Stimulated activated naive CD8-positive, alpha-beta T cell treated with anti-CD3 and anti-CD28 coated beads, Interleukin-15, Interleukin-2, amounts not matched to agents 100 ng/mL and 50 ng/mL, for 24 hours (primary cell): ENCODE measurements around the gene TFPT.

Experiments used
- H3K27ac Mint-ChIP-seq: one replicate; pipeline ENCODE4 v1.8.0; 2021; ENCODE audit warnings: mild to moderate bottlenecking, mixed read lengths
- H3K27me3 Mint-ChIP-seq: one replicate; pipeline ENCODE4 v1.8.0; 2021; ENCODE audit warnings: mixed read lengths
- H3K36me3 Mint-ChIP-seq: one replicate; pipeline ENCODE4 v1.8.0; 2021; ENCODE audit warnings: low read depth, mixed read lengths
- H3K4me1 Mint-ChIP-seq: one replicate; pipeline ENCODE4 v1.8.0; 2021; ENCODE audit warnings: low read depth, mixed read lengths
- H3K4me3 Mint-ChIP-seq: one replicate; pipeline ENCODE4 v1.8.0; 2021; ENCODE audit warnings: mild to moderate bottlenecking, mixed read lengths
- H3K9me3 Mint-ChIP-seq: one replicate; pipeline ENCODE4 v1.8.0; 2021; ENCODE audit warnings: mixed read lengths

TFPT gene

DNA sequence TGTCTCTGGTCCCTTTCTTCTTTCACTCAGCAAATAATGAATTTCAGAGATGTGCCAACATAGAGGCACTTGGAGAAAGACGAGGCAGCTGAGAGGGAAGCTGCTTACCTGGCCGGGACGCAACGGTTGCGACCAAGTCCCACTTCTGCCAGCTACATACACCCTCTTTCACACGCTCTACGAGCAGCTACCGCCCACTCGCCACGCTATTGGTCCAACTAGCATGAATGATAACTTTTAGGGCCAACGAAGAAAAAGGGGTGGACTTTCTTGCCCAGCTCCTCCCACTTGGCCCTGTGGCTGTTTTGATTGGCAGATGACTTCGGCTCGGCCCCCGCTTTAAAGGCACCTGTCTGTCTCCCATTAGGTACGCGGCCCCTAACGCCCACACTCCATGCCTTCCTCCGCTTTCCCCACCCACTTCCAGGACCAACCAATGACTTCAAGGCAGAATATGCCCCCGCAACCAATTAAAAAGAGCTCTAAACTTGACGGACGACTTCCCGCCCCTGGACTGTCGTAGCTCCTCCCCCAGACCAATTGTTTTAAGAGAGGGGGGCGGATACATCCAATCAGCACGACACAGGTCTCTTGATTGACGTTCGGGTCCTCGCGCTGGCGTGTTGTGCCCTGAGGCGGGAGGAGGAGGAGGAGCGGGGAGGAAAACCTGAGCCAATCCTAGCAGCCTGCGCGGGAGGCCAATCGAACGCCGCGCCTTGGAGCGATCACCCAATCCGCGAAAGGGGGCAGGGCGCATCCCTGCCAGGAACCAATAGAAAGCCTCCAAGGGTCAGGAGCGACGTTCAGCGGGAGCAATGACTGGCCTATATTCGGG is 21.6 kb upstream of the TFPT start:
- no peaks in the 10 kb centered on the region for H3K27me3 Mint-ChIP-seq
- H3K4me1 Mint-ChIP-seq: peaks cover 37% of the 10 kb centered on the region
- peak overlapping the region; percentile 83 for H3K27ac Mint-ChIP-seq
- peaks cover 4% of the 10 kb centered on the region for H3K36me3 Mint-ChIP-seq
- peak overlapping the region; percentile 89 for H3K4me3 Mint-ChIP-seq
- H3K9me3 Mint-ChIP-seq: no peaks in the 10 kb centered on the region

DNA sequence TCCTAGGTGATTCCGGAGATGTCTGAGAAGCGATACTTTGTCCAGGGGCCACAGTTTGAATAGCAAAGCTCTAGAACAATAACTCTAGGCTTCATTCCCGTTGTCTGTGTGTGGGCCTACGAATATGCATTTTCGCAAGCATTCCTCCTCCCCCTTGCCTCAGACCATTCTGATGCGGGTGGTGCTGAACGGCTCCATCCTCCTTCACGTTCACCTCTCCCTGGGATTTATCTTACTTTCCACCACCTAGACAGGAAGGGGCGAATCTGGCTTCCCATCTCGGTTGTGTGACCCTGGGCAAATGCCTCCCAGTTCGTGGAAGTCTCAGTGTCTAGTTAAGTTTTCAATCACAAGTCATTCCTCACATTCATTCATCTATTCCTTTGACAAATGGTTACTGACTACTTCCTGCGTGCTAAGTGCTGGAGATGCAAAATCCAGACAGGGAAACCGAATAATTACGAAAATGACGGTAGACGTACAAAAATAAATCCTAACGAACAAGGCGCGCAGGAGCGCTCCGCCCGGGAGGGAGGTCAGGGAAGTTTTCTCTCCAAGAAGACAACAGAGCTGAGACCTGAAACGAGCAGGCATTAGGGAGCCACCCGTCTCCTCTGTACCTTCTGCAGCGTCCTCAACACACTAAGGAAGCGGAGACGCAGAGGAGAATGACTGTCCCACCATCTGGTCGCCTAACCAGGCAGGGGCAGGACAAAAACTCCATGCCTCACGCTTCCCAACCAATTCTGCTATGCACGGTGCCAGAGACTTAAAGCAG is 20.8 kb upstream of the TFPT start:
- Mint-ChIP-seq H3K4me3 (peak overlapping the region; percentile 89), H3K27me3 (no peaks in the 10 kb centered on the region), H3K4me1 (peaks cover 37% of the 10 kb centered on the region), H3K9me3 (no peaks in the 10 kb centered on the region), H3K27ac (peak overlapping the region; percentile 83), H3K36me3 (peaks cover 10% of the 10 kb centered on the region)

DNA sequence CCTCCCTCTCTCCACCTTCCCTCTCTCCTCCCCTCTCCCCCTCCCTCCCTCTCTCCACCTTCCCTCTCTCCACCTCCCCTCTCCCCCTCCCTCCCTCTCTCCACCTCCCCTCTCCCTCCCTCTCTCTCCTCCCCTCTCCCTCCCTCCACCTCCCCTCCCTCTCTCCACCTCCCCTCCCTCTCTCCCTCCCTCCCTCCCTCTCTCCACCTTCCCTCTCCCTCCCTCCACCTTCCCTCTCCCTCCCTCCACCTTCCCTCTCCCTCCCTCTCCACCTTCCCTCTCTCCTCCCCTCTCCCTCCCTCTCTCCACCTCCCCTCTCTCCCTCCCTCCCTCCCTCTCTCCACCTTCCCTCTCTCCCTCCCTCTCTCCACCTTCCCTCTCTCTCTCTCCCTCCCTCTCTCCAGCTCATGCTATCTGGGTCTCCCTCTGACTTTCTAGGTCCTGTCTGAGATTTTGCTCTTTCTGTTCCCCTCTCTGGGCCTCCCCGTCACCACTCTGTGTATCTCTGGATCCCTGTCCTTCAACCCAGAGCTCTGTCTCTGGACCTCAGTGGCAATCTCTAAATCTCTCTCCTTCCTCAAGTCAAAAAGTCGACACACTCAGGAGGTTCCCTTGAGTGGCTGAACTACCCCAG is 18.6 kb upstream of the TFPT start:
- Mint-ChIP-seq H3K27ac (no peak overlapping the region), H3K9me3 (no peaks in the 10 kb centered on the region), H3K4me3 (no peak overlapping the region), H3K27me3 (no peaks in the 10 kb centered on the region), H3K4me1 (peaks cover 19% of the 10 kb centered on the region), H3K36me3 (peaks cover 12% of the 10 kb centered on the region)

DNA sequence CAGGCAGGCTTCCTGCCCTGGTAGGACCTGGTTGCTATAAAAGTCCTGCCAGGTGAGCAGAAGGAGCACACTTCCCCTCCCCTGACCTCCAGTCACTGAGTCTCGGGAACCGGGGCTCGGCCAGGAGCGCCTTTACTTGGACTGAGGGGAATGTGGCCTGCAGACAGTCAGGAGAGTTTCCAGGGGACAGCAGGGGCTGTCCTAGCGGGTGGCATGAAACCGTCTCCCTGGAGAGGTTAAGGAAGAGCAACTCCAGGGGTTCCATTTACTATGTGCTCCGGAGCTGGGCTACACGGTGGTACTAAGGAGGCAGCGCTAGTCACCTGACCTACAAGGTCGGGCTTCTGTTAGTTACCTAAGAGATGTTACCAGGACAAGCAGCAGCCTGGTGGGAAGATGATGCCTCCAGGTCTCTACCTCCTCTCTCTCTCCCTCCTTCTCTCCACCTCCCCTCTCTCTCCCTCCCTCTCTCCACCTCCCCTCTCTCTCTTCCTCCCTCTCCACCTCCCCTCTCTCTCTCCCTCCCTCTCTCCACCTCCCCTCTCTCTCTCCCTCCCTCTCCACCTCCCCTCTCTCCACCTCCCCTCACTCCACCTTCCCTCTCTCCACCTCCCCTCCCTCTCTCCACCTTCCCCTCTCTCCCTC is 18.0 kb upstream of the TFPT start:
- H3K27ac Mint-ChIP-seq: no peak overlapping the region
- H3K27me3 Mint-ChIP-seq: no peaks in the 10 kb centered on the region
- H3K4me3 Mint-ChIP-seq: no peak overlapping the region
- no peaks in the 10 kb centered on the region for H3K9me3 Mint-ChIP-seq
- peaks cover 13% of the 10 kb centered on the region for H3K4me1 Mint-ChIP-seq
- peaks cover 12% of the 10 kb centered on the region for H3K36me3 Mint-ChIP-seq

DNA sequence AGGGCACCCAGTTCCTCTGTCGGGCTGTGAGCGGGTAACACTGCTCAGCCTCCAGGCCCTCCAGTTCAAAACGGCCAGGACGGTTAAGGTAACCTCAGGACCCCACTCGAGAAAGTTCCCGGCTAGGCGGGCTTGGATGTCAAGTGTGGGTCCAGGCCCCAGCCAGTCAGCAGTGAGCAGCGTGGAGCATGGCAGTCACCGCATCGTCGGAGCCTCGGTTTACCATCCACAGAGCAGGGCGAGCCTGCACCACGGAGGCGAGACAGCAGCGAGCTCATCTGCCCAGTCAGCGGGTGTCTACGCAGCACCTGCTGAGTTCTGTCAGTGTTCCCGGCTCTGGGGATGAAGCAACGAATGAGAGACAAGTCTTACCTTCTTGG is 14.2 kb upstream of the TFPT start:
- H3K4me1 Mint-ChIP-seq: no peaks in the 10 kb centered on the region

DNA sequence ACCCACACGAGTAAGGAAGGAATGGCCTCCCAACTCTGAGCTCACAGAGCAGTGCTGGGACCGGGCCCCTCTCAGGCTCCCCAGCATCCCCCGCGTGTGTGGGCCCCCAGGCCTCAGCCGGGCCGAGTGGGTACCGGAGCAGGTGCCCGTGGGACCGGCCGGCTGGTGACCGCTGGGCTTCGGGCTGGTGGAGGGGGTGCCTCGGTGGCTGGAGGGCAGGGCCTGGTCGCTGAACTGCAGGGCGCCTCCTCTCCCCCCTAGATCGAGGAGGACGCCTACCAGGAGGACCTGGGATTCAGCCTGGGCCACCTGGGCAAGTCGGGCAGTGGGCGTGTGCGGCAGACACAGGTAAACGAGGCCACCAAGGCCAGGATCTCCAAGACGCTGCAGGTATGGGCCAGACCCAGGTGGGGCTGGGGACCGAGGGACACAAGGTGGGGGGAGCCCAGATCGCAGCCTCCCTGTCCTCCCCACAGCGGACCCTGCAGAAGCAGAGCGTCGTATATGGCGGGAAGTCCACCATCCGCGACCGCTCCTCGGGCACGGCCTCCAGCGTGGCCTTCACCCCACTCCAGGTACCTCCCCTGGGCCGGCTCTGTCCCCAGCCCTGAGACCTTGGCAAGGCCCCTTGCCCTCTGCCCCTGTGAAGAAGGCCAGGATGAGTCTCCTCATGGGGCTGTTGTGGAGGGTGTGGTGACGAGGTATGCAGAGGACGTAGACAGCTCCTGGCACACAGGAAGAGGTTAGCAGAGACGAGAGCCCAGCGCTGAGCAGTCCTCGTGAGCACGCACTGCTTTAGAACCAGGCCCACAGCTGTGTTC is 13.5 kb upstream of the TFPT start:
- no peaks in the 10 kb centered on the region for H3K4me1 Mint-ChIP-seq
- H3K9me3 Mint-ChIP-seq: no peaks in the 10 kb centered on the region
- H3K4me3 Mint-ChIP-seq: no peak overlapping the region
- H3K27ac Mint-ChIP-seq: no peak overlapping the region
- H3K36me3 Mint-ChIP-seq: peaks cover 29% of the 10 kb centered on the region
- H3K27me3 Mint-ChIP-seq: no peaks in the 10 kb centered on the region

More for the DNA sequence above, 14.2 kb upstream of the TFPT start:
- Mint-ChIP-seq H3K4me3 (no peak overlapping the region), H3K36me3 (peaks cover 27% of the 10 kb centered on the region), H3K27ac (no peak overlapping the region), H3K9me3 (no peaks in the 10 kb centered on the region), H3K27me3 (no peaks in the 10 kb centered on the region)

DNA sequence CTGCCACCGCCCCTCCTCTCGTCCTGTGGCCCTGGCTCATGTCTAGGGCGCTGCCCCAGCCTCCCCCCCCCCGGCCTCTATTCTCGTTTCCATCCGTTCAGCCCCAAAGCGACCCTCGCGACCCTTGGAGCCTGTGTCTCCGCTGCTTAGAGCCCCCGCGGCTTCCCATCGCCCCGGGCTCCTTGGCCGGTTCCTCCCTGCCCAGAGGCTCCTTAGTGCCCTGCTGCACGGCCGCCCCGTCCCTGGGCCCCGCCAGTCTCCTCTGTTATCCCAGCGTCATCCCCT is 12.9 kb upstream of the TFPT start:
- Mint-ChIP-seq H3K27ac (no peak overlapping the region), H3K27me3 (no peaks in the 10 kb centered on the region), H3K36me3 (peaks cover 32% of the 10 kb centered on the region), H3K4me3 (no peak overlapping the region), H3K4me1 (no peaks in the 10 kb centered on the region), H3K9me3 (no peaks in the 10 kb centered on the region)

DNA sequence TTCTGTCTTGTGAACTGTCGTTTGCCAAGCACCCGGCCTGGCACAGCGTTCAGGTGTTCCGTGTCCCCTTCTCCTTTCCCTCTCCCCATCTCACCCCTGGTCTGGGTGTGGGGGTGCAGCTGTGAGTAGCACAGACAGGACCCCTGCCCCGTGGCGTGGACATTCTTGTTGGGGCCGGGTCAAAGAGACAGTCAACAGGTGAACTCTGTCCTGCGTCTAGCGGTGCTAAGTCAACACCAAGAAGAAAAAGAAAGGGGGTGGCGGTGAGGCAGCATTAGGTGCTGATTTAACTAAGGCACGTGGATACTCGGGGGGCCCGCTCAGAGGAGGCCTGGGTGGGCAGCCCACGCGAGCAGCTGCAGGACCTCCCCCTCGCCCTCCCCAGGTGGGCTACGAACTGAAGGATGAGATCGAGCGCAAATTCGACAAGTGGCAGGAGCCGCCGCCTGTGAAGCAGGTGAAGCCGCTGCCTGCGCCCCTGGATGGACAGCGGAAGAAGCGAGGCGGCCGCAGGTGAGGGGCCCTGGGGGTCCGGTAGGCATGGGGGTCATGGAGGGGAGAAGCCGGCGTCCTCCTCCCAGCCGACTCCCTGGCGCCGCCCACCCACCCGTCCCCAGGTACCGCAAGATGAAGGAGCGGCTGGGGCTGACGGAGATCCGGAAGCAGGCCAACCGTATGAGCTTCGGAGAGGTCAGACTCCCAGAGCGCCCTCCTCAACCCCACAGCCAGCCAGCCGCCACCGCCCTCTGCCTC is 12.4 kb upstream of the TFPT start:
- Mint-ChIP-seq H3K4me1 (no peaks in the 10 kb centered on the region), H3K27ac (no peak overlapping the region), H3K27me3 (no peaks in the 10 kb centered on the region), H3K9me3 (no peaks in the 10 kb centered on the region), H3K4me3 (no peak overlapping the region), H3K36me3 (peaks cover 36% of the 10 kb centered on the region)

DNA sequence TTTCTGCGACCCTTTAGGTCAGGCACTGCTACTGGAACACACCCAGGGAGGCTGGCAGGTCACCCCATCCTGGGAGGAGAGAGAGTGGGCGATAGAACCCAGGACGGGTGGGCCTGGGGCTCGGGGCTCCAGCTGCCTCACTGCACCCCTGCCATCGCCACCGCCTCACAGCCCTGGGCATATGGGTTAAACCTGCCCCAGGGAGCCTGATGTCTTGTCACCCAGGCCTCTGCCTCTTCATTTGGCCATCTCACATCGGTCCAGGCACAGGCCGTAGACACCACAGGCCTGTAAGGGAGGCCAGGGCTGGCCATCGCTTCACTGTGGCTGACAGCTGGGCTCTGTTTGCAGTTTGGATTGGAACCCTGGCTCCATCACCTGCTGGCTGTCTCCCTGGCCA is 10.3 kb upstream of the TFPT start:
- no peak overlapping the region for H3K27ac Mint-ChIP-seq
- no peak overlapping the region for H3K4me3 Mint-ChIP-seq
- H3K36me3 Mint-ChIP-seq: peaks cover 33% of the 10 kb centered on the region
- no peaks in the 10 kb centered on the region for H3K9me3 Mint-ChIP-seq
- H3K4me1 Mint-ChIP-seq: no peaks in the 10 kb centered on the region
- H3K27me3 Mint-ChIP-seq: no peaks in the 10 kb centered on the region

DNA sequence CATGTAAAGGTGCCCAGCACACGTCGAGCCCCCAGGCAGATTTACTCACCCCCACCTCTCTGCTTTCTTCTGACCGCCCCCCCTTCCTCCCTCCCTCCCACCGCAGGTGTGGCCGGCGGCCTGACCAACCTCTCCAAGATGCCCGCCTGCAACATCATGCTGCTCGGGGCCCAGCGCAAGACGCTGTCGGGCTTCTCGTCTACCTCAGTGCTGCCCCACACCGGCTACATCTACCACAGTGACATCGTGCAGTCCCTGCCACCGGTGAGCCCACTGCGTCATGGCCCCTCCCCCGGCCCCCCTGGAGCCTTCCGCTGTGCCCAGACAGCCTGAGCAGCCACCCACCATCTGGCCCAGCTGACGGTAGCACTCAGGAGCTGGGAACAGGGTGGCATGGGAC is 8.9 kb upstream of the TFPT start:
- Mint-ChIP-seq H3K9me3 (no peaks in the 10 kb centered on the region), H3K36me3 (peaks cover 41% of the 10 kb centered on the region), H3K4me3 (no peak overlapping the region), H3K4me1 (no peaks in the 10 kb centered on the region), H3K27me3 (no peaks in the 10 kb centered on the region), H3K27ac (no peak overlapping the region)

DNA sequence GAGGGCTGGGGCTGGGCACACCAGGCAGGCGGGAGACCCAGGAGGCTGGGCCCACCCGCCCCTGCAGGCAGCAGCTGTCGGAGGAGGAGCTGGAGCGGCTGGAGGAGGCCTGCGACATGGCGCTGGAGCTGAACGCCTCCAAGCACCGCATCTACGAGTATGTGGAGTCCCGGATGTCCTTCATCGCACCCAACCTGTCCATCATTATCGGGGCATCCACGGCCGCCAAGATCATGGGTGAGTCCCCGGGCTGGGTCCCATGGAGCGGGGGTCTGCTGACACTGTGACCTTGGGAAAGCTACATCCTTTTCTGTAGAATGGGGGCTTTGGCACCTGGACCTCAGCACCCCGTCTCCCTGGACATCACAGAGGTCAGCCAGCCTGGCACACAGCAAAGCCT is 8.2 kb upstream of the TFPT start:
- peaks cover 43% of the 10 kb centered on the region for H3K36me3 Mint-ChIP-seq
- H3K27me3 Mint-ChIP-seq: no peaks in the 10 kb centered on the region
- no peak overlapping the region for H3K27ac Mint-ChIP-seq
- no peak overlapping the region for H3K4me3 Mint-ChIP-seq
- H3K4me1 Mint-ChIP-seq: no peaks in the 10 kb centered on the region
- no peaks in the 10 kb centered on the region for H3K9me3 Mint-ChIP-seq

DNA sequence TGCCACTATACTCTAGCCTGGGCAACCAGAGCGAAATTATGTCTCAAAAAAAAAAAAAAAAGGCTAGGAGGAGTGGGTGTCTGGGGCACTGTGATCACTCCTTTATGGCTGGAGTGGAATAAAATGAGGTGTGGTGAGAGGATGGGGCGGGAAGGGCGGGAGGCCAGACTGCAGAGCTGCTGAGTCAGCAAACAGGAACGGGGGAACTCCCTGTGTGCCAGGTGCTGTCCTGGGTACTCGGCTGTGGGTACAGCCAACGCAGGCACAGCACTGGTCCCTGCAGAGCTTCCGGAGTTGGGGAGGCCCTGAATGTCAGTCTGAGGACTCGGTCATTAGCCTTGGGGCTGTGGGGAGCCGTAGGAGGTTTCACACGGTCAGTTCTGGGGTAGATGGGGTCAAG is 5.8 kb upstream of the TFPT start:
- H3K9me3 Mint-ChIP-seq: no peaks in the 10 kb centered on the region
- no peak overlapping the region for H3K4me3 Mint-ChIP-seq
- H3K36me3 Mint-ChIP-seq: peaks cover 39% of the 10 kb centered on the region
- H3K27me3 Mint-ChIP-seq: no peaks in the 10 kb centered on the region
- H3K4me1 Mint-ChIP-seq: peaks cover 12% of the 10 kb centered on the region
- no peak overlapping the region for H3K27ac Mint-ChIP-seq

DNA sequence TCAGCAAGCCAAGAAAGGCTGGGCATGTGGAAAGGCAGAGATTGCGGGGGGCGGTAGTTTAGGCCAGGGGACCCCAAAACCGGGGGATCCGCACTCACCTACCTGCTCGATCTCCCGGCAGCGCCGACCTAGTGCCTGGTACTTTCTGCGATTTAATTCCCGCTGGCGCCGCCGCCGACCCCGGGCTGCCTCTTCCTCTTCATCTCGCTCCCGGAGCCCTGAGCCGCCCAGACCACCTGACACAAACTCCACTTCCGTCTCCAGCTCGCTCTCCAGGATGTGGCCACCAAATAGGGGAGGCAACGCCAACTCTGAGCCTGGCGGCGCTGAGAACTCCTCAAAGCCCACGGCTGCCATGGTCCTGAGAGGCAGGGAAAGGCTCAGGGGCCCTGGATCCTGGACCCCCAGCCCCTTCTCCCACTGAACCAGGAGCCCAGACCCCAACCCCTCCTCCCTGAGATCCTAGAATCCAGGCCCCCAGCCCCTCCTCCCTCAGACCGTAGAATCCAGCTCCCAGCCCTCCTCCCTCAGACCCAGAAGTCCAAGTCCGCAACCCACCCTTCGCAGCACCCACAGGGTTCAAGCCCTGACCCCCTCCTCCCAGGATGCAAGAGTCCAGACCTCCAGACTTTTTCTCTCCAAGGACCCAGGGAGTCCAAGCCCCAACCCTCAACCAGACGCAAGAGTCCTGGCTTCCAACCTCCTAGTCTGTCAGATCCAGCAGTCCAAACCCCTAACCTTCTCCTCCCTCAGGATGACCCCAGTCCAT is 933 bp downstream of the TFPT start:
- peak overlapping the region; percentile 90 for H3K27ac Mint-ChIP-seq
- no peaks in the 10 kb centered on the region for H3K27me3 Mint-ChIP-seq
- peak overlapping the region; percentile 90 for H3K4me3 Mint-ChIP-seq
- H3K4me1 Mint-ChIP-seq: peaks cover 40% of the 10 kb centered on the region
- no peaks in the 10 kb centered on the region for H3K9me3 Mint-ChIP-seq
- peaks cover 40% of the 10 kb centered on the region for H3K36me3 Mint-ChIP-seq
